ENCODE results near the gene BCAM.

GRCh38 chr19:44814517-44814916, 5.6 kb downstream of the BCAM start:
- TF ChIP-seq CTCF (IDR thresholded peaks at IDR 0.05 in 2 of 3, conservative IDR thresholded peaks at IDR 0.05 in 1 of 3; ENCODE audit: control insufficient read depth in 2 of 3, extremely low read depth in 1 of 3, insufficient read depth in 1 of 3, low read depth in 3 of 3, low read length in 3 of 3), result no peak
- TF ChIP-seq POLR2A (IDR thresholded peaks at IDR 0.05; ENCODE audit: low read depth, low read length), result no peak
- TF ChIP-seq FOXK2 (IDR thresholded peaks at IDR 0.05), result no peak
- TF ChIP-seq RFX5 (IDR thresholded peaks at IDR 0.05; ENCODE audit: low read depth, low read length), result no peak
- TF ChIP-seq CBX3 (IDR thresholded peaks at IDR 0.05; ENCODE audit: borderline replicate concordance, low read depth), result no peak
